ENCODE results near the gene CPEB3.
"Not testable (repeated sequence)": the region's sequence is repeated elsewhere in the genome, so short reads cannot be mapped to it uniquely, and the experiment has no call there.

Gene CPEB3

DNA sequence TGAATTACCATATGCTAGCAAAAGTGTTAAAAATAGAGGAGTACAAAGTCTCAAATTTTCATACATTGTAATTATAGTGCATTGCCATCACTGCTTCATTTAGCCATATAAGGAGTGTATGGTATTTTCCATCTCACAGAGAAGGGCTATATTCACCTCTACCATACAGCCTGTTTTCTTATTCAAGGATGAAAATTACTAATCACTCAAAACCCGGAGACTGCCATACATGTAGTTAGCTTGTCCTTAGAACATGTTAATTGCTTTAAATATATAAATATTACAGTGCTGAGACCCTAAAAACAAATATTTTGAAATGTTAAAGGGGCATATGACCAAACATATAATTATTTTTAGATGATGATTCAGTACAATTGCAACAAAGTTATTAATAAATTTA is 49.4 kb downstream of the CPEB3 start:
- no peak overlapping the region for H3K4me3 ChIP-seq (ENCODE audit: low read length)
- no peak for TF ChIP-seq ZNF274 (IDR thresholded peaks at IDR 0.05; ENCODE audit: low read depth, low read length)

DNA sequence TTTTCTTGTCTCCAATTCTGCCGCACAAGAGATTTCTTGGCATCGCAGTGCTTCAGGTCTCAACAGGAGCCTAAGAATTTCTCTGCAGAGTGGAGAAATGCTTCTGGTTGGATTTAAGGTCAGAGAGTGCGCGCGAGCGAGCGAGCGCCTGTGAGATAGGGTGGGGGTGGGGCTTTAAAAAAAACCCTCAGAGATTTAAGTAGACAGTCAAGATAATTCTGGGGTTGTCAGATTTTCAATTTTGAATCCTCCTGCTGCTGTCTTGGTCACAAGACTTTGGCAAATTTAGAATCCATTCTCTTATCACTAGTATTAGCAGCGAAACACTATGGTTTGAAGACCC is 49.7 kb downstream of the CPEB3 start:
- no peak for TF ChIP-seq ZNF274 (IDR thresholded peaks at IDR 0.05; ENCODE audit: low read depth, low read length)
- peak overlapping the region; percentile 91 for H3K4me3 ChIP-seq (ENCODE audit: low read length)

DNA sequence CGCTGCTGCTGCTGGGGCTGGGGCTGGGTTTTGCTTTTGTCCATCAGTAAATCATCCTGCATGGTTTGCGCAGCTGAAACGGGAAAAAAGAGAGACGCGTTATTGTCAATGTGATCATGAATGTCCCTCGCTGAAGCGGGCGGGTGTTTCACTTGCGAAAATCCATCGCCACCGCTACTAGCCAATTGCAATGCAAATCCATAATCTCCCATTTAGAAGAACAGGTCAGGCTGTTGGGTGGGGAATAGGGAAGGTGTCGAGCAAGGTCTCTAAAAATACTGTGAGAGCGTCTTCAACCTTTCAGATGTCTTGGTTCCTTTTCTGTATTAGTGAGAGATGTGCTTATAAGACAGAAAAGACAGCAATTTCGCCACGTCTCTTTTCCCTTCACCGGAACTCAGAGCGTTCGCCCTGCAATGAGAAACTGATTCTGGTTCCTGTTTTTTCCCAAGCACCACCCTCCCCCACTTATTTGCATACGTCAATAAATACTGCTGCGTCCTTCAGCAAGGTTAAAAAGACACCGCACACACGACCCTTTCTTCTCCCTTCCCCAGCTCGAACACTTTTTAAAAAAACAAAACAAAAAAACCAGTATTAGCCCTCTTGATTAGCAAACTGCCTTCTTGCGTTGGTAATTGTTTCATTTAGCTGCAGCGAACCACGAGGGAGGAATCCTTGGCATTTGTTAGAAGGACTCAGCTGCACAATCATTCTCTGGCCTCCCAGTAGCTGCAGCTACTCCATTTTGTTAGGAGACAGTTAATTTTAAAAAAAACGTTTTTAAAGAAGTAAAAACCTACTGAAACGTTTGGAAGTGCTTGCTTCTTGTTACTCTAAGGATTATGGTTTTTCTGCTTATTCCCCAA is 50.4 kb downstream of the CPEB3 start:
- no peak for TF ChIP-seq ZNF274 (IDR thresholded peaks at IDR 0.05; ENCODE audit: low read depth, low read length)
- H3K4me3 ChIP-seq (ENCODE audit: low read length): peak overlapping the region; percentile 91

DNA sequence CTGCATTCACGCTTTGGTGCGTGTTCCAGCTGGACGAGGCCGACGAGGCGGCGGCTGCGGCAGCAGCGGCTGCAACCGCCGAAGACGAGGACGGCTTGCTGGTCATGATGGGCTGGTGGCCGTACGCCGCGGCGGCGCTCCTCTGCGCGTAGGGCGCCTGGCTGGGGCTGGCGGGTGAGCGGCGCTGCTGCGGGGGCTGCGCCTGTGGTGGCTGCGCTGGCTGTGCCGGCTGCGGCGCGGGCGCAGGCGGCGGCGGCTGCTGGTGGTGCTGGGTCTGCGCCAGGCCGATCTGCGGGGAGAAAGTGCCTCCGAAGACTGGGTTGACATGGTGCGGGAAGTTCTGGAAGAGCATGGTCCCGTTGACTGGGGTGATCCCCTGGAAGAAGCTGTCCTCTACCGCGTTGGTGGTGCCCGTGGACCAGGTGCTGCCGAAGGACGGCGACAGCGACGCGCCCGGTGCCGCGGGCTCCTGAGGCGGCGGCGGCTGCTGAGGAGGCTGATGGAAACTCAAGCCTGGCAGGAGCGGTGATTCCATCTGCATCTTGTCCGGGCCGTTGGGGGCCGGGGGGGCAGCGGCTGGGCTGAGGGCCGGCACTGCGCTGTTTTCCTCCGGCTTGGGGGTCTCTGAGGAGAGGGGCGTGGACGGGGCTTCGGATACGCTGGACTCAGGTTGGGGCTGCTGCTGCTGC is 51.1 kb downstream of the CPEB3 start:
- peak overlapping the region; percentile 91 for H3K4me3 ChIP-seq (ENCODE audit: low read length)
- TF ChIP-seq ZNF274 (IDR thresholded peaks at IDR 0.05; ENCODE audit: low read depth, low read length): no peak

DNA sequence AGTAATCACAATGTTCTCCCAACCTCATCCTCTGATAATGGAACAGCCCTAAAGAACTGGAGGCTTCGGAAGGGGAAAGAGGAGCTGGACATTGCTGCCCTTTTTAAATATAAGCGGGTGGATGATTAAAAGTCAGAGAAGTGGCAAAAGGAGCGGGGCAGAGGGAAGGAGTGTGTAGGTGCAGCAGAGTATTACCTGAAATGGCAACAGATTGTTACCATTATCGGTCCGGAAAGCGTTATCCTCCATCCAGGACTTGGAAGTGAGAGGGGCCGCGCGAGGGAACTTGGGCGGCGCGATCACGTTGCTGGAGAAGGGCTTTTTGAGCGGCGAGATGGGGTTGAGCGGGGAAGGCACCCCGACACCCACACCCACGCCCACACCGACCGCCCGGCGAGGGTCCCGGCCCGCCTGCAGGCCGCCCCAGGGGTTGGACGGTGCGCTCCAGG is 51.7 kb downstream of the CPEB3 start:
- peak overlapping the region; percentile 91; the same call in 1 of the 2 replicates for H3K4me3 ChIP-seq (ENCODE audit: low read length)
- TF ChIP-seq ZNF274 (IDR thresholded peaks at IDR 0.05; ENCODE audit: low read depth, low read length): no peak

DNA sequence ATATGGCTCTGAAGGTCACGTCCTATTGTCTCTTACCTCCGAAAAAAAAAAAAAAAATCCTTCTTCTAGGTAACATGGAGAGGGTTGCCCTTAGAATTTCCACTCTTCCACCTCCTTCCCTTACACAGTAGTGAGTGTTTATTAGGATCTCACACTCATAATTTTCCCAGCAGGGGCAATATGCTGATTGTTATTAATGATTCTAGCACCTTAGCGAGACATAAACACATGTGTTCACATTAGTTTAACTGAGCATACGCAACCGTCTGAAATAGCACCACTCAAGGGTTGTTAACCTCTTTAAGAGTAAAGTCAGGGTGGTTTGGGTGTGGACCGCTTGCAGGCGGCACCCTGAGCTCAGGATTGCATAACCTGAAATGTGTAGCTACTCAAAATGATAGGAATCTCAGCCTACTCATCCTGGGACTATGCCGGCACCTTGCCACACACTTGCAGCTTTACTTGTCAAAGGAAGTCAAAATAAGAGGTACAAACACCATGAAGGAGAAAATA is 52.2 kb downstream of the CPEB3 start:
- H3K4me3 ChIP-seq (ENCODE audit: low read length): peak overlapping the region; percentile 91; the same call in 1 of the 2 replicates
- TF ChIP-seq ZNF274 (IDR thresholded peaks at IDR 0.05; ENCODE audit: low read depth, low read length): no peak

DNA sequence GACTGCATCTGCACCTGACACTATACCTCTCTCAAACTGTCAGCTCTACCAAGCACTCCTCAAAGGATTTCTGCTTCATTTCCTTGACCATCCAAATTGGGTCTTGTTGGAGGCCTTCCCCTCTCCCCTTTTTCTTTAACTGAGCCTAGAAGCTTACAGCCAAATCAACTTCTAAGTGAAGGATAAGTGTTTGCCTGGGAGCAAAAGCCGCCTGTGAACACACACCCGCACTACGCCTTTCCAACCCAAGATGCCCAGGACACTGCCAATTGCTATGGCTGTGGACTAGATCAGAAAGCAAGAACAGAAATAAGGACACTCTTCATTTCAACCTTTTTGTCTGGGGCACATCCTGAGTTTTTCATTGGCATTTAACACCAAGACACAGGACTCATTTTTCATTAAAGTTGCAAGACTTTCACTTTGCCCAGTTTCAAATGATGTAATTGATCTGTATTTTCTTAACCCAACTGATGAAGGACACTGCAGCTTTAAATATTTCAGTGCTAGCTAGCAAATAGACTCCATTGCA is 52.8 kb downstream of the CPEB3 start:
- peak overlapping the region; percentile 20; the same call in 1 of the 2 replicates for H3K4me3 ChIP-seq (ENCODE audit: low read length)
- TF ChIP-seq ZNF274 (IDR thresholded peaks at IDR 0.05; ENCODE audit: low read depth, low read length): no peak

DNA sequence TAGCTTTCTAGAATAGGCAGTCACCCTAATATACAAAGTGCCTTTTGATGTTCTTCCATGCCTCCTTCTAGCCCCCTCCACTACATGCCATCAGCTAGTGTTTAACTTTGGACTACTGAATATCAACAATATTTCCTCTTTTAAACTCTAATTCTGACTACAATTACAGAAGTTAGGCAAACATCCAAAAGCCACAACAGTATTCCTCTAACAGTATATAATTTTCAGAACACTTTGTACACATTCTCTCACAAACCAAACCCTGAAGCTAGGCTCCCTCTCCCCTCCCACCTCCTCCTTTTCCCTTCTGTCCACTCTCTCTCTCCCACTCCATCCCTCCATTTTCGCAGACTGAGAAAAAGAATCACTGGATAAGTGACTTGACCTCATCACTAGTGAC is 59.7 kb downstream of the CPEB3 start:
- no peak for TF ChIP-seq ZNF274 (IDR thresholded peaks at IDR 0.05; ENCODE audit: low read depth, low read length)
- no peak overlapping the region for H3K4me3 ChIP-seq (ENCODE audit: low read length)

DNA sequence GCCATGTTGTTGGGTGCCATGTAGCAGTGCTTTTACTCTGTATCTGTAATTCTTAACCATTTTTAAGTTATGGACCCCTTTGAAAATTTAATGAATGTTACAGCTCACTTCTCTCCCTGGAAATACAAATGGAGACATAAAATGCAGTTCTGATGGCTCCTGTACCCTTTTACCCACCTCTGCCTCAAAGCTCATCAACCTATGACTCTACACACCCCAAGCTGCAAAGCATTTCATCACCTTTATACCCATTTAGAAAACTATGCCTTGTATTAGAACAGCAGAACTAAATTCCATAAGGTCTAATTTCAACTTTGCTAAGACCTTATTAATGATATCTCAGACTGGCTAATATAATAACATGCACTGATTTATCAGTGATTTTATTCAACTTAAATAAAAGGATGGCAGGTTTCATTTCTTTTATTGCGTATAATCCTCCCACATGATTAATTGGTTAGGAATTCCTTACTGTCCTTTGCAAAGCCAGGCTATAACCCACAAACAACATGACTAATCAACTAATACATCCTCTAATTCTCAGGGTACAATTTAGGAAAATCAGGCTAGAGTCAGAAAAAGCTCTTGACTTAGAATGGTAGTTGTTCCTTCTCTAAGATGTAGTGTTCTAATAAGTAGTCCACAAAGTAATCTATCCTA is 68.1 kb downstream of the CPEB3 start:
- no peak for TF ChIP-seq ZNF274 (IDR thresholded peaks at IDR 0.05; ENCODE audit: low read depth, low read length)
- H3K4me3 ChIP-seq (ENCODE audit: low read length): no peak overlapping the region

DNA sequence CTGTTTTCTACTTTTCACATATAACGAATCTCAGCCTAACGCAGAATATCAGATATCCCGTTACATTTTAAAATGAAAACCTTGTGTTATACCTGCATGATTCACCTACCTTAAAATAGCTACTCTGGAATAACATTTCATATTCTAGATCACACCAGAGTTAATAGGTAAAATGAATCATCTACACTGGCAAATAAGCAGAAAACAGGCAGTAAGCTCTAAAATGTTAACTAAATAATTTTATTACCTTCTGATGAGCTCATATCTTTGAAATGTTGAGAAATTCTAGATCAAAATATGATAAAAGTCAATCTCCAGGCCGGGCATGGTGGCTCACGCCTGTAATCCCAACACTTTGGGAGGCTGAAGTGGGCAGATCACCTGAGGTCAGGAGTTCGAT is 71.3 kb downstream of the CPEB3 start:
- H3K4me3 ChIP-seq (ENCODE audit: low read length): no peak overlapping the region
- TF ChIP-seq ZNF274 (IDR thresholded peaks at IDR 0.05; ENCODE audit: low read depth, low read length): no peak

DNA sequence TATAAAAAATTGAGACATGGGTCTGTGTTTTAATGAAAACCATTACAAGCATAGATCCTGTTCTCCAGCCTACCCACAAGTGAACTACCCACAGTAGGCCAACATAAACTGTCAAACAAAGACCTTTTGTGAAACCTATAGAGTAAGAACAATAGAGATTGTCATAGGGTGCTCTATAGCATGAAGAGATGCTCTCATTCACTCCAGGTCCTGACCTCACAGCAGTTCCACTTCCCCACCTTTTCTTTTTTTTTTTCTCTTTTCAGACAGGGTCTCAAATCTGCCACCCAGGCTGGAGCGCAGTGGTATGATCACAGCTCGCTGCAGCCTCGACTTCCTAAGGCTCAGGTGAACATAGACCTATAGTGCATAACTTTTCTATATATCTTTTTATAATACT is 72.3 kb downstream of the CPEB3 start:
- H3K4me3 ChIP-seq (ENCODE audit: low read length): no peak overlapping the region
- no peak for TF ChIP-seq ZNF274 (IDR thresholded peaks at IDR 0.05; ENCODE audit: low read depth, low read length)

DNA sequence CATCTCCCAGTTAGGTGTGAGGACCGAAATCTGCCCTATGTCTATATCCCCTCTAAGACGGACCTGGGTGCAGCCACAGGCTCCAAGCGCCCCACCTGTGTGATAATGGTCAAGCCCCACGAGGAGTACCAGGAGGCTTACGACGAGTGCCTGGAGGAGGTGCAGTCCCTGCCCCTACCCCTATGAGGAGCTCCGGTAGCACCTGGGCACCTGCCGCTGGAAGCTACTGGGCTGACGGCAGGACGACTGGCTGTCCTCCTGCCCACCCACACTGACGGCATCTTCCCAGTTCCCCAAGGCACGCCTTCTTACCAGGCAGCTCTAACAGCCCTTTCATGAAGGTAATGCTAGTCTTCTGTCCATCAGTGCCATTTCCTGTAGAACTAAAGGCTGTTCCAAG is 74.3 kb downstream of the CPEB3 start:
- H3K4me3 ChIP-seq (ENCODE audit: low read length): not testable (repeated sequence)

DNA sequence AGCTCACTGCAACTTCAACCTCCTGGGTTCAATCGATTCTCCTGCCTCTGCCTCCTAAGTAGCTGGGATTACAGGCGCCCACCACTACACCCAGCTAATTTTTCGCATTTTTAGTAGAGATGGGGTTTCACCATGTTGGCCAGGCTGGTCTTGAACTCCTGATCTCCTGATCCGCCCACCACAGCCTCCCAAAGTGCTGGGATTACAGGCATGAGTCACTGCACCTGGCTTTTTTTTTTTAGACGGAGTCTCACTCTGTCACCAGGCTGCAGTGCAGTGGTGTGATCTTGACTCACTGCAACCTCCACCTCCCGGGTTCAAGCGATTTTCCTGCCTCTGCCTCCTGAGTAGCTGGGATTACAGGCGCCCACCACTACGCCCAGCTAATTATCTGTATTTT is 75.7 kb downstream of the CPEB3 start:
- not testable (repeated sequence) for H3K4me3 ChIP-seq (ENCODE audit: low read length)

DNA sequence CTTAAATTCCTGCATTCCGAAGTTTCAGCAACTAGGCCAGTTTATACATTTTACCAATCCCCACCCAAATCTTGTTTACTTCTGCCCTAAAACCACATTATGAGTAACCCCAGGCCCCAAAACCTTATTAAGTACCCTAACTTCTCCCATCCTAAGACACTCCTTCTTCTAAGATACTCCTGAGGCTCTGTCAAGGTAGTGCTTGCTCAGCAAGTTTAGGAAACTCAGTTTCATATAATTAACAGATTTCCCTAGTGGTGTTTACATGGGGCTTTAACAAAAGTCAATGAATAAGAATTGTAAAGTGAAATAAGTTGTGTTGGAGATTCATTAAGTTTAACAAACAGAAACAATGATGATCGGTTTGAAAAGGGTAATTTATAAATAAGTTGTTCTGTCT is 77.8 kb downstream of the CPEB3 start:
- TF ChIP-seq ZNF274 (IDR thresholded peaks at IDR 0.05; ENCODE audit: low read depth, low read length): no peak
- no peak overlapping the region for H3K4me3 ChIP-seq (ENCODE audit: low read length)
